PC-3 (cell line): Measurements from ENCODE around the gene SYNPO.

Experiments used
- CTCF ChIP-seq: fragments of 300-600 bp; sonication (generic); conservative IDR thresholded peaks from 2 replicates; pipeline ENCODE4 v1.5.1; 2017; ENCODE audit warnings: antibody characterized with exemption, low read depth, mild to moderate bottlenecking, low read length
- EZH2 ChIP-seq: fragments of 300-600 bp; sonication (generic); IDR thresholded peaks from one replicate; pipeline ENCODE4 v1.6.1; 2017; ENCODE audit warnings: antibody characterized with exemption, mild to moderate bottlenecking, low read length; ENCODE audit not compliant: unreplicated experiment

DNA sequence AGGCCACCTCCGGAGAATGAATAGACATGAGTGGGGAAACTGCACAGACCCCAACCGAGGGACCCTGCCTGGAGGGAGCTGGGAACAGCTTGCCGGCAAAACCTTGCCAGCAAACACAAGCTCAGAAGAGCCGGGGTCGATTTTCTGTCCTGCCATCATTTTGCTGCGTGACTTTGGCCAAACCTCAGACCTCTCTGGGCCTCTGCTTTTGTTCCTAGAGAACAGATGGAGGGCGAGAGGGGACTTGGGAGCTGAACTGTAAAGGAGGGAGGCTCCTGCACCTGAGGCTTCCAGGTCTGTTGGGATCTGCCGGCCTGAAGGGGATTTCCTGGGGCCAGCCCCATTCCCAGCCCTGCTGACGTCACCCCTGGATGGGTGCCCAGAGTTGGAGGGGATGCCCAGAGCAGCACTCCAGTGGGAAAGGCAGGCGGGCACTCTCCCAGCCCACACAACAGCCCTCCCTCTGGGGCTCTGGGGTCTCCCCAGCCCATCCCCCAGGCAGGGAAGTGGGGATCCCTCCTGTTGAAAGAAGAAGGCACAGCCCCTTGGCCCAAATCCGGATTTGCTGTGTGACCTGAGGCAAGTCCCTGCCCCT lies 40.4 kb upstream of the SYNPO start:
- TF ChIP-seq CTCF (no peak), EZH2 (no peak)
